ENCODE data around the gene NACA2. TPM values are rescaled to one million over a fixed set of nuclear protein-coding genes. Genes with fewer than 3 reads are reported as not detected.

NACA2 gene
- total RNA-seq, 1 experiment from 2014 or later = not detected

DNA sequence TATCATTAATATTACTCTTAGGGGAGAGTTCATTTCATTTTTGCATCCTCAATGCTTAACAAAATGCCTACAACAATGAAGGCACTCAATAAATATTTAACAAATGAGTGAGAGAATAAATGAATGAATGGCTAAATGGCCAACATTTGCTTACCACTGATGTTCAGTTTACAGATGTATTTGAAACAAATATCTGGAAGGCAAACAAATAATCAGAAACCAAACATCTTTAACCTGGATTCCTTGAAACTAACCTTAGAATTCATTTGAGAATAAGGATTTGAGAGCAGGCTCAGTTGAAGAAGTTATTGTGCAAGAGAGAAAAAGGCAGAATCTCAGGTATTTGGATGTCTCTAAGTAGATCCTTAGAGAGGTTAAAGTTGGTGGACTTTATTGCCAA, 8.4 kb downstream of the NACA2 start:
- Mint-ChIP-seq H3K9me3 (no peaks in the 10 kb centered on the region), H3K4me3 (no peak overlapping the region), H3K27me3 (ENCODE audit: low read depth) (no peaks in the 10 kb centered on the region; the same call in none of the 2 replicates), H3K36me3 (ENCODE audit: insufficient read depth in 1 of 3, low read depth in 3 of 3) (no peaks in the 10 kb centered on the region), H3K27ac (no peak overlapping the region), H3K4me1 (no peaks in the 10 kb centered on the region)
- Histone ChIP-seq H4K8ac (replicated peaks; ENCODE audit: insufficient read length, low read depth, low read length) (no peak overlapping the region), H4K91ac (ENCODE audit: insufficient read length, low read depth, low read length) (no peak overlapping the region), H3K4me1 (ENCODE audit: insufficient read depth, low read length) (no peaks in the 10 kb centered on the region), H3T11ph (ENCODE audit: low read length) (no peak overlapping the region), H3K4me2 (ENCODE audit: insufficient read depth, insufficient read length, low read length) (no peak overlapping the region), H3K23ac (ENCODE audit: insufficient read length, low read depth, low read length) (no peak overlapping the region), H3K18ac (ENCODE audit: insufficient read length, low read depth, low read length) (no peak overlapping the region), H2BK120ac (ENCODE audit: low read depth, low read length, poor library complexity, severe bottlenecking) (no peak overlapping the region), H4K20me1 (ENCODE audit: control insufficient read depth, insufficient read depth, insufficient read length) (no peaks in the 10 kb centered on the region), H3K9me3 (ENCODE audit: control insufficient read depth, low read depth, low read length) (no peaks in the 10 kb centered on the region), H2BK20ac (ENCODE audit: low read depth, low read length, poor library complexity, severe bottlenecking) (no peak overlapping the region), H3K23me2 (ENCODE audit: insufficient read length, low read depth, low read length, poor library complexity, severe bottlenecking) (no peaks in the 10 kb centered on the region), H3K27ac (ENCODE audit: insufficient read length, low read depth, low read length) (no peak overlapping the region), H3K27me3 (ENCODE audit: insufficient read depth, low read length) (no peaks in the 10 kb centered on the region), H3K9ac (ENCODE audit: extremely low read depth, insufficient read length, low read length) (no peak overlapping the region), H2AFZ (ENCODE audit: low read length) (no peak overlapping the region), H3K14ac (ENCODE audit: insufficient read depth, low read length) (no peak overlapping the region), H3K56ac (ENCODE audit: insufficient read length, low read depth, low read length) (no peak overlapping the region), H3K79me1 (ENCODE audit: insufficient read depth, low read depth, low read length, poor library complexity, severe bottlenecking) (no peaks in the 10 kb centered on the region), H2BK5ac (ENCODE audit: insufficient read length, low read length) (no peak overlapping the region), H4K5ac (ENCODE audit: insufficient read length, low read depth, low read length) (no peak overlapping the region), H2AK5ac (ENCODE audit: insufficient read length, low read length) (no peak overlapping the region), H3K4ac (ENCODE audit: low read depth, low read length) (no peak overlapping the region), H3K79me2 (ENCODE audit: insufficient read depth, low read length) (no peaks in the 10 kb centered on the region), H2BK12ac (ENCODE audit: insufficient read length, low read depth, low read length) (no peak overlapping the region), H2BK15ac (ENCODE audit: low read depth, low read length) (no peak overlapping the region)
- DNase-seq = no peak
- TF ChIP-seq CTCF (conservative IDR thresholded peaks at IDR 0.05) = no peak
